ENCODE measurements around the gene CD300E. TPM values are rescaled to one million over a fixed set of nuclear protein-coding genes. Genes with fewer than 3 reads are reported as not detected.

Gene CD300E
- total and polyA plus RNA-seq, 2 of the 13 experiments (the other 11 are each of a cell fraction or from before 2014, with no cell fraction given) = not detected

GRCh38 chr17:74652020-74652419 is 28.5 kb upstream of the CD300E start (continued):
- TF ChIP-seq ATF6 (CRISPR knock-in tag; conservative IDR thresholded peaks at IDR 0.05) = no peak
- no peak for TF ChIP-seq AGO2 (optimal IDR thresholded peaks at IDR 0.05; ENCODE audit: low read depth, low read length)
- TF ChIP-seq ZNF709 (CRISPR knock-in tag; IDR thresholded peaks at IDR 0.05) = no peak

- in situ Hi-C loops (cut with HindIII; ENCODE audit: extremely low pct_ligation_motif_present, low pct_unique_long_range_greater_than_20kb) = no loop called here
- Histone ChIP-seq H2AFZ (ENCODE audit: low read length) (no peak overlapping the region), H3K9me3 (ENCODE audit: low read length) (no peaks in the 10 kb centered on the region), H3K79me2 (ENCODE audit: insufficient read depth, low read length) (no peaks in the 10 kb centered on the region), H3K27ac (ENCODE audit: extremely low read length, insufficient read depth, low read length) (no peak overlapping the region), H3K4me1 (ENCODE audit: insufficient read depth, low read length) (no peaks in the 10 kb centered on the region), H3K4me3 (replicated peaks in 1 of 3; ENCODE audit: insufficient read depth in 1 of 3, low read depth in 2 of 3, low read length in 3 of 3) (no peak overlapping the region), H4K20me1 (ENCODE audit: insufficient read depth, low read length) (no peaks in the 10 kb centered on the region), H3K36me3 (replicated peaks in 1 of 2; ENCODE audit: control insufficient read depth in 1 of 2, insufficient read depth in 2 of 2, low read length in 2 of 2) (no peaks in the 10 kb centered on the region), H3K9ac (ENCODE audit: insufficient read depth, low read depth, low read length) (no peak overlapping the region), H3K27me3 (ENCODE audit: control insufficient read depth in 1 of 2, insufficient read depth in 2 of 2, low read length in 2 of 2) (peaks cover 8 to 52% of the 10 kb centered on the region in 2 experiments; a peak in 4 of 5 replicates), H3K4me2 (ENCODE audit: low read depth, low read length) (no peak overlapping the region)
- ATAC-seq = no peak
- ChIA-PET CTCF (ENCODE audit: low intra/inter-chr PET ratio, low total read pairs) (no interaction called here), POLR2A (no interaction called here)
- intact Hi-C loops (cut with micrococcal nuclease; ENCODE audit: unreplicated experiment) = loop anchor here (10.0 kb wide), 1 partner anchor 215 kb away; no protein-coding TSS in a partner anchor
- 21% methylated on average over 6 of the region's 6 CpGs for WGBS (ENCODE audit: low lambda C conversion rate)
- FAIRE-seq = no peak
- DNase-seq (ENCODE audit: low spot score) = no peak
- BruUV-seq (replicated peaks) = no TSS peak
- no peak for TF ChIP-seq HMG20B (CRISPR knock-in tag; conservative IDR thresholded peaks at IDR 0.05)
- TF ChIP-seq UBTF (CRISPR knock-in tag; IDR thresholded peaks at IDR 0.05) = no peak
- no peak for TF ChIP-seq ZBTB43 (CRISPR knock-in tag; conservative IDR thresholded peaks at IDR 0.05)
- TF ChIP-seq ZNF251 (CRISPR knock-in tag; IDR thresholded peaks at IDR 0.05) = no peak
- no peak for TF ChIP-seq NAIF1 (CRISPR knock-in tag; IDR thresholded peaks at IDR 0.05; ENCODE audit: borderline replicate concordance)
- no peak for TF ChIP-seq ZNF775 (CRISPR knock-in tag; IDR thresholded peaks at IDR 0.05; ENCODE audit: borderline replicate concordance)
- no peak for TF ChIP-seq YY1 (IDR thresholded peaks at IDR 0.05; ENCODE audit: insufficient read depth, insufficient replicate concordance, low read depth, low read length)
- no peak for TF ChIP-seq ZNF275 (CRISPR knock-in tag; IDR thresholded peaks at IDR 0.05; ENCODE audit: borderline replicate concordance)
Measured at GRCh38 chr17:74649909-74650308, 26.4 kb upstream of the CD300E start.

All from HepG2 (cell line).